ENCODE measurements around the gene MYOM1.

MYOM1 gene

GRCh38 chr18:3219631-3220335 is at the start of gene MYOM1:
Gene MYOM1, minus strand, starts transcription at chr18:3219968. Its CDS starts 4,745 bp downstream, at chr18:3215223.
- DNase-seq, result no peak

- DNase-seq, result no peak
Observed at GRCh38 chr18:3269241-3269913, 49.6 kb upstream of the MYOM1 start.

- DNase-seq, result no peak
Observed at GRCh38 chr18:3268306-3268705, 48.5 kb upstream of the MYOM1 start.

GRCh38 chr18:3266062-3266608 is 46.4 kb upstream of the MYOM1 start:
- peak in 1 of 2 donors; percentile 2 for DNase-seq

GRCh38 chr18:3265564-3266033 is 45.8 kb upstream of the MYOM1 start:
- no peak for DNase-seq

GRCh38 chr18:3264362-3264761 is 44.6 kb upstream of the MYOM1 start:
- DNase-seq, result no peak

- DNase-seq, result no peak
Observed at GRCh38 chr18:3263132-3263700, 43.4 kb upstream of the MYOM1 start.

- DNase-seq, result no peak
Observed at GRCh38 chr18:3262234-3263131, 42.7 kb upstream of the MYOM1 start.

- DNase-seq, result peak; percentile 76 to 83
Observed at GRCh38 chr18:3261373-3262233, 41.8 kb upstream of the MYOM1 start, which contains the start of gene MYL12B. Gene MYL12B, plus strand, starts transcription at chr18:3262133. Its CDS starts 10,766 bp downstream, at chr18:3272899.

GRCh38 chr18:3260995-3261372 is 41.2 kb upstream of the MYOM1 start:
- peak in 1 of 2 donors; percentile 55 for DNase-seq

- DNase-seq, result no peak
Observed at GRCh38 chr18:3257627-3258120, 37.9 kb upstream of the MYOM1 start.

GRCh38 chr18:3256693-3257626 is 37.2 kb upstream of the MYOM1 start:
- DNase-seq, result no peak

GRCh38 chr18:3255611-3256165 is 35.9 kb upstream of the MYOM1 start:
- DNase-seq, result no peak

- no peak for DNase-seq
Observed at GRCh38 chr18:3254725-3255124, 35.0 kb upstream of the MYOM1 start.

GRCh38 chr18:3252843-3253242 is 33.1 kb upstream of the MYOM1 start:
- no peak for DNase-seq

- no peak for DNase-seq
Observed at GRCh38 chr18:3251963-3252277, 32.2 kb upstream of the MYOM1 start.

GRCh38 chr18:3251249-3251962 is 31.6 kb upstream of the MYOM1 start:
- DNase-seq, result no peak

GRCh38 chr18:3250237-3251107 is 30.7 kb upstream of the MYOM1 start:
- no peak for DNase-seq
